HCT116 (cell line): Measurements from ENCODE around the gene ABCC8. TPM values are rescaled to one million over a fixed set of nuclear protein-coding genes. Genes with fewer than 3 reads are reported as not detected.

Experiments used
- ATAC-seq: fragments of 200-7000 bp; cut with Tn5 transposase; 2 replicates; pipeline ENCODE4 v1.9.1; 2020; ENCODE audit warnings: mild to moderate bottlenecking, moderate library complexity
- BruUV-seq: library from RNA; stranded (reverse); fragments of 400-500 nt; replicated peaks from 2 replicates; lab custom pipeline; 2021; lab: Mats Ljungman, UMichigan
- CTCF ChIA-PET: fragments of 300-600 bp; sonication (Branson Sonifier 250); formaldehyde crosslinking; loops from one replicate; lab custom pipeline; 2021; ENCODE audit warnings: antibody characterized with exemption; lab: Charles Lee
- POLR2A ChIA-PET: fragments of 300-600, 350-600 bp; sonication (Branson Sonifier 250); formaldehyde crosslinking; loops from one replicate; lab custom pipeline; 2021; ENCODE audit warnings: antibody characterized with exemption; lab: Charles Lee
- RAD21 ChIA-PET, 2 experiments: fragments of 300-600 bp; sonication (Branson Sonifier 250); formaldehyde crosslinking; loops; one replicate each; lab custom pipeline; 2023; ENCODE audit warnings: low total read pairs in 2 of 2; ENCODE audit not compliant: uncharacterized antibody in 2 of 2, unreplicated experiment in 2 of 2, low non-redundant PET in 1 of 2; lab: Charles Lee
- DNase-seq: peaks from one replicate; pipeline ENCODE4 v3.0.0-alpha.2; 2010; ENCODE audit warnings: low read depth, low spot score
- H2AFZ ChIP-seq: fragments of 200-600 bp; shearing (Covaris generic), sonication (generic); 2 replicates; pipeline ENCODE4 v1.6.1; 2017; ENCODE audit warnings: low read depth, mixed run types, mixed read lengths, antibody characterized with exemption, low read length; ENCODE audit not compliant: poor library complexity, severe bottlenecking
- H3K27ac ChIP-seq: 2 replicates; pipeline ENCODE4 v1.5.1; 2012; ENCODE audit warnings: low read depth, low read length
- H3K27me3 ChIP-seq: fragments of 200-600 bp; sonication (generic); 2 replicates; pipeline ENCODE4 v1.6.1; 2016; ENCODE audit warnings: mixed run types, low read length, mixed read lengths; ENCODE audit not compliant: insufficient read depth
- H3K36me3 ChIP-seq, 2 experiments: fragments of 200-500 bp in 1 of 2; fragments of 200-600 bp in 1 of 2; sonication (Bioruptor generic) in 1 of 2; sonication (generic) in 1 of 2; 2 replicates each; pipeline versions ENCODE4 v1.5.1 to v1.6.1; 2014 to 2016; ENCODE audit warnings: low read length in 2 of 2, inconsistent platforms in 1 of 2, mixed read lengths in 1 of 2, mixed run types in 1 of 2; ENCODE audit not compliant: insufficient read depth in 2 of 2, control insufficient read depth in 1 of 2
- H3K4me1 ChIP-seq, 2 experiments: fragments of 200-600 bp in 1 of 2; sonication (generic) in 1 of 2; 2 replicates each; pipeline versions ENCODE4 v1.5.1 to v1.6.1; 2012 to 2017; ENCODE audit warnings: low read length in 2 of 2, inconsistent platforms in 1 of 2, mild to moderate bottlenecking in 1 of 2, mixed read lengths in 1 of 2, mixed run types in 1 of 2, moderate library complexity in 1 of 2; ENCODE audit not compliant: insufficient read depth in 2 of 2, control insufficient read depth in 1 of 2
- H3K4me2 ChIP-seq: fragments of 200-600 bp; sonication (generic); 2 replicates; pipeline ENCODE4 v1.6.1; 2017; ENCODE audit warnings: mixed run types, low read length, mixed read lengths
- H3K4me3 ChIP-seq, 2 experiments: fragments of 200-600 bp in 1 of 2; sonication (generic) in 1 of 2; replicated peaks in 1 of 2; 2 replicates each; pipeline ENCODE4 v1.5.1; 2011 to 2016; ENCODE audit warnings: low read length in 2 of 2, control low read depth in 1 of 2, low read depth in 1 of 2, mild to moderate bottlenecking in 1 of 2, mixed read lengths in 1 of 2, mixed run types in 1 of 2
- H3K79me2 ChIP-seq: fragments of 200-600 bp; sonication (generic); 2 replicates; pipeline ENCODE4 v1.6.1; 2017; ENCODE audit warnings: mild to moderate bottlenecking, mixed run types, low read length, moderate library complexity, mixed read lengths; ENCODE audit not compliant: insufficient read depth
- H3K9ac ChIP-seq: fragments of 200-600 bp; sonication (generic); 2 replicates; pipeline ENCODE4 v1.6.1; 2016; ENCODE audit warnings: low read length, mixed read lengths
- H3K9me2 ChIP-seq: fragments of 200-600 bp; sonication (generic), shearing (Covaris generic); 2 replicates; pipeline ENCODE4 v1.6.1; 2017; ENCODE audit warnings: mixed run types, mild to moderate bottlenecking, moderate library complexity; ENCODE audit not compliant: insufficient read depth
- H3K9me3 ChIP-seq, 2 experiments: fragments of 200-500 bp in 1 of 2; fragments of 200-600 bp in 1 of 2; sonication (Bioruptor generic) in 1 of 2; sonication (generic) in 1 of 2; 2 replicates each; pipeline ENCODE4 v1.6.1; 2014 to 2017; ENCODE audit warnings: low read length in 2 of 2, mixed read lengths in 2 of 2, inconsistent platforms in 1 of 2, low read depth in 1 of 2, mild to moderate bottlenecking in 1 of 2, mixed run types in 1 of 2, moderate library complexity in 1 of 2; ENCODE audit not compliant: control insufficient read depth in 1 of 2, insufficient read depth in 1 of 2
- H4K20me1 ChIP-seq: fragments of 200-600 bp; sonication (generic), shearing (Covaris generic); 2 replicates; pipeline ENCODE4 v1.6.1; 2017; ENCODE audit warnings: mixed run types, mild to moderate bottlenecking, moderate library complexity; ENCODE audit not compliant: insufficient read depth
- ATF3 ChIP-seq: IDR thresholded peaks from 2 replicates; pipeline ENCODE4 v1.6.1; 2012
- CBX3 ChIP-seq: IDR thresholded peaks from 2 replicates; pipeline ENCODE4 v1.6.1; 2012; ENCODE audit warnings: low read depth
- CEBPB ChIP-seq: IDR thresholded peaks from 2 replicates; pipeline ENCODE4 v1.6.1; 2012; ENCODE audit warnings: low read depth
- CTCF ChIP-seq, 3 experiments: fragments of 200-600 bp in 1 of 3; sonication (generic) in 1 of 3; IDR thresholded peaks in 2 of 3; conservative IDR thresholded peaks in 1 of 3; 2 replicates each; pipeline ENCODE4 v1.5.1; 2012 to 2017; ENCODE audit warnings: low read depth in 2 of 3, low read length in 2 of 3, antibody characterized with exemption in 1 of 3, borderline replicate concordance in 1 of 3, control low read depth in 1 of 3, mild to moderate bottlenecking in 1 of 3, mixed read lengths in 1 of 3, mixed run types in 1 of 3, moderate library complexity in 1 of 3; ENCODE audit not compliant: insufficient read depth in 1 of 3
- ELF1 ChIP-seq: IDR thresholded peaks from 2 replicates; pipeline ENCODE4 v1.6.1; 2012; ENCODE audit warnings: low read depth, borderline replicate concordance
- EZH2 ChIP-seq: fragments of 200-600 bp; sonication (generic); IDR thresholded peaks from 2 replicates; pipeline ENCODE4 v1.6.1; 2017; ENCODE audit warnings: antibody characterized with exemption, mixed run types
- EZH2phosphoT487 ChIP-seq: fragments of 200-600 bp; IDR thresholded peaks from 2 replicates; pipeline ENCODE4 v1.6.1; 2018; ENCODE audit warnings: antibody characterized with exemption, borderline replicate concordance
- FOSL1 ChIP-seq: IDR thresholded peaks from 2 replicates; pipeline ENCODE4 v1.6.1; 2012; ENCODE audit warnings: low read depth
- JUND ChIP-seq: IDR thresholded peaks from 2 replicates; pipeline ENCODE4 v1.6.1; 2012
- MAX ChIP-seq: IDR thresholded peaks from 2 replicates; pipeline ENCODE4 v1.6.1; 2012
- POLR2A ChIP-seq: IDR thresholded peaks from 2 replicates; pipeline ENCODE4 v1.7.0; 2011; ENCODE audit warnings: borderline replicate concordance; ENCODE audit not compliant: insufficient read depth, insufficient read length; ENCODE audit errors: extremely low read depth
- POLR2AphosphoS5 ChIP-seq: IDR thresholded peaks from 2 replicates; pipeline ENCODE4 v1.6.1; 2011; ENCODE audit warnings: mild to moderate bottlenecking, low read depth, low read length, moderate library complexity
- RAD21 ChIP-seq: IDR thresholded peaks from 2 replicates; pipeline ENCODE4 v1.6.1; 2012; ENCODE audit warnings: low read depth, mild to moderate bottlenecking
- SIN3A ChIP-seq: IDR thresholded peaks from 2 replicates; pipeline ENCODE4 v1.6.1; 2012; ENCODE audit warnings: low read depth
- intact Hi-C: fragments of 100-400 bp; cut with micrococcal nuclease; formaldehyde crosslinking; loops from 2 replicates; pipeline ENCODE4 v1.10.0; 2022
- total RNA-seq: library from RNA; stranded (reverse); gene quantifications from one replicate; pipeline ENCODE4 v1.2.1, GENCODE V29; 2021; ENCODE audit not compliant: unreplicated experiment

The ABCC8 gene
- total RNA-seq, 1 experiment from 2014 or later, result 0.39 TPM

- no peaks in the 10 kb centered on the region for H3K27me3 ChIP-seq
- ATAC-seq (no peak), DNase-seq (no peak)
- H3K9me2 ChIP-seq, result no peaks in the 10 kb centered on the region
- H3K9me3 ChIP-seq, result no peaks in the 10 kb centered on the region
- CTCF ChIA-PET, result no interaction called here
- no peaks in the 10 kb centered on the region for H3K79me2 ChIP-seq
- H3K9ac ChIP-seq, result no peak overlapping the region
- H3K36me3 ChIP-seq, result no peaks in the 10 kb centered on the region
- H2AFZ ChIP-seq, result no peak overlapping the region
- no TSS peak for BruUV-seq
- POLR2A ChIA-PET, result no interaction called here
- intact Hi-C loops, result loop anchor here (10.0 kb wide), 1 partner anchor 556 kb away; no protein-coding TSS in a partner anchor
- H3K4me3 ChIP-seq, result no peak overlapping the region
- peaks cover 0 to 10% of the 10 kb centered on the region in 2 experiments; a peak in 1 of 4 replicates for H3K4me1 ChIP-seq
- no peak overlapping the region for H3K4me2 ChIP-seq
- H3K27ac ChIP-seq, result no peak overlapping the region
- no peak for TF ChIP-seq FOSL1
- no peak for TF ChIP-seq CTCF (IDR thresholded peaks at IDR 0.05 in 2 of 3, conservative IDR thresholded peaks at IDR 0.05 in 1 of 3; ENCODE audit: borderline replicate concordance in 1 of 3, insufficient read depth in 1 of 3, low read depth in 2 of 3, low read length in 2 of 3)
- H4K20me1 ChIP-seq, result no peaks in the 10 kb centered on the region
- RAD21 ChIA-PET, result no interaction called here
These were observed 24.0 kb upstream of the ABCC8 start for GRCh38 chr11:17500673-17501072.

GRCh38 chr11:17498475-17498874 lies 21.8 kb upstream of the ABCC8 start:
- Histone ChIP-seq H3K4me2 (no peak overlapping the region), H4K20me1 (no peaks in the 10 kb centered on the region), H2AFZ (no peak overlapping the region), H3K27ac (no peak overlapping the region), H3K36me3 (no peaks in the 10 kb centered on the region), H3K4me3 (no peak overlapping the region), H3K9ac (no peak overlapping the region), H3K9me2 (no peaks in the 10 kb centered on the region), H3K27me3 (no peaks in the 10 kb centered on the region), H3K9me3 (no peaks in the 10 kb centered on the region), H3K79me2 (no peaks in the 10 kb centered on the region), H3K4me1 (peaks cover 0 to 10% of the 10 kb centered on the region in 2 experiments; a peak in 1 of 4 replicates)
- ChIA-PET POLR2A (no interaction called here), CTCF (no interaction called here), RAD21 (no interaction called here)
- no TSS peak for BruUV-seq
- DNase-seq (no peak), ATAC-seq (peak; percentile 46)
- intact Hi-C loops, result no loop called here
- no peak for TF ChIP-seq POLR2A
- no peak for TF ChIP-seq SIN3A
- no peak for TF ChIP-seq RAD21
- no peak for TF ChIP-seq CBX3
- TF ChIP-seq EZH2, result no peak
- TF ChIP-seq CEBPB, result no peak
- no peak for TF ChIP-seq EZH2phosphoT487
- TF ChIP-seq JUND, result no peak
- no peak for TF ChIP-seq ATF3
- TF ChIP-seq ELF1, result no peak
- TF ChIP-seq FOSL1, result no peak
- no peak; the same call in 1 of the 2 replicates for TF ChIP-seq MAX
- no peak for TF ChIP-seq POLR2AphosphoS5
- TF ChIP-seq CTCF (IDR thresholded peaks at IDR 0.05 in 2 of 3, conservative IDR thresholded peaks at IDR 0.05 in 1 of 3; ENCODE audit: borderline replicate concordance in 1 of 3, insufficient read depth in 1 of 3, low read depth in 2 of 3, low read length in 2 of 3), result no peak
